Omental fat pad (tissue), 4 donors: ENCODE measurements around the gene ABHD10. TPM values are rescaled to one million over a fixed set of nuclear protein-coding genes. Genes with fewer than 3 reads are reported as not detected.
A peak's percentile ranks its signal among the peaks of the same experiment; 100 is the strongest.

Experiments used
- ATAC-seq: fragments of 150-250 bp; one replicate; pipeline ENCODE4 v1.9.1; 2016; ENCODE audit warnings: mild to moderate bottlenecking, moderate library complexity; ENCODE audit not compliant: low FRiP score
- DNase-seq: peaks from one replicate; pipeline ENCODE4 v3.0.0-alpha.2; 2019; ENCODE audit warnings: low spot score
- total RNA-seq, 4 donors: library from RNA; depleted of rRNA; stranded (reverse); fragments of >200 nt; gene quantifications; one replicate each; pipeline ENCODE4 v1.1.0, GENCODE V29; 2016
- TF ChIP-seq, protein P1 (sequence below), 3 donors: fragments of 450-650 bp; IDR thresholded peaks; one replicate each; pipeline ENCODE4 v1.5.1; 2016 to 2017; ENCODE audit warnings: antibody characterized with exemption in 3 of 3, mild to moderate bottlenecking in 3 of 3, moderate library complexity in 2 of 3

ABHD10 gene
- total RNA-seq, 4 donors from 2014 or later, result 9.5 to 27.4 (median 17.3) TPM

DNA sequence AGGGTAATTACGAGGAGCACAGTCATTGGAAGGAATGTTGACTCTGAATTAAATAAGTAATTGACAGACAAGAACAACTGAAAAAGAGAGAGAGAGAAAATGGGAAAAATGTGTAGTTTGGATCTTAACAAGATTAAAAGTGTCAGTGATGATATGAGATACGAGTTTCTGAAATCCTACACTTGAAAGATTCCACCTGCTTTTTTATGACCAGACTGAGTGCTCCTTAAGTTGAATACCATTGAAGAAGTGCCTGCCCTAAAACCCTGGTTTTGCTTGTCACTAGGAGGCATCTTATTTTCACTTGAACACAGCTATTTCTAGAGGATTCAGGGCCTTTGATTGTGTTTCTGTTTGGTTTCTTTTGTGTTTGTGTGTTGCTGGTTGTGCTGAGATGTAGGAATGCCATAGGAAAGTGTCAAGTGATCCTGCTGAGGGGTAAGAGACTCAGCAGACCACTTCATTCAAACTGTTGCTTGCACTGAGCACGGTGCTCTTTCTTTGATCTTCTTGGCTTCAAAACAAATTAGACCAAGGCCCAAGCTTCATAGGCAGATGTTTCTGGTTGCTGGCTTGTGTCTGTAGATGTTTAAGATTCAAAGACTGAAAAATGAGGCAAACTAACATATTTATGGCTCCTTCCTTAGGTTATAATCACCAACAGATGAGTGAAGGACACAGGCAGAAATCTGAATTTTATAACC is 17.2 kb upstream of the ABHD10 start:
- DNase-seq (no peak), ATAC-seq (no peak)
- TF ChIP-seq, protein P1, sequence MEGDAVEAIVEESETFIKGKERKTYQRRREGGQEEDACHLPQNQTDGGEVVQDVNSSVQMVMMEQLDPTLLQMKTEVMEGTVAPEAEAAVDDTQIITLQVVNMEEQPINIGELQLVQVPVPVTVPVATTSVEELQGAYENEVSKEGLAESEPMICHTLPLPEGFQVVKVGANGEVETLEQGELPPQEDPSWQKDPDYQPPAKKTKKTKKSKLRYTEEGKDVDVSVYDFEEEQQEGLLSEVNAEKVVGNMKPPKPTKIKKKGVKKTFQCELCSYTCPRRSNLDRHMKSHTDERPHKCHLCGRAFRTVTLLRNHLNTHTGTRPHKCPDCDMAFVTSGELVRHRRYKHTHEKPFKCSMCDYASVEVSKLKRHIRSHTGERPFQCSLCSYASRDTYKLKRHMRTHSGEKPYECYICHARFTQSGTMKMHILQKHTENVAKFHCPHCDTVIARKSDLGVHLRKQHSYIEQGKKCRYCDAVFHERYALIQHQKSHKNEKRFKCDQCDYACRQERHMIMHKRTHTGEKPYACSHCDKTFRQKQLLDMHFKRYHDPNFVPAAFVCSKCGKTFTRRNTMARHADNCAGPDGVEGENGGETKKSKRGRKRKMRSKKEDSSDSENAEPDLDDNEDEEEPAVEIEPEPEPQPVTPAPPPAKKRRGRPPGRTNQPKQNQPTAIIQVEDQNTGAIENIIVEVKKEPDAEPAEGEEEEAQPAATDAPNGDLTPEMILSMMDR (IDR thresholded peaks at IDR 0.05), result no peak

DNA sequence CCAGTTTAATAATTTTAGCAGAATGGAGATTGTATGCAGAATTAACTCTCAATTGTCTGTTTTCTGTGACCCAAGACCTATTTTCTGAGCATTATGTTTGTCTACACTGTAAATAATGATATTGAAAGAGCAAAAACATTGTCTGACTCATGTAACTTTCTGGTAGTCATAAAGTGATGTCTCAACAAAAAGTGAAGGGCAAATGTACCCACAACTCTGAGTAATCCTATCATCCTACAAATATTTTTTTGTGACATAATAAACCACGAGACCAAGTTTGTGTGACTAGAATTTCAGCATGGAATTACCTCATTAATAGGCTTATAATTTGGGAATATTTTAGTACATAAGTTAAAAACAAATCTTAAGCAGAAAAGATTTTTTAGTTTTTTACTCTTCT is 15.4 kb upstream of the ABHD10 start:
- DNase-seq (no peak), ATAC-seq (peak; percentile 48)
- TF ChIP-seq, protein P1 (IDR thresholded peaks at IDR 0.05), result no peak

DNA sequence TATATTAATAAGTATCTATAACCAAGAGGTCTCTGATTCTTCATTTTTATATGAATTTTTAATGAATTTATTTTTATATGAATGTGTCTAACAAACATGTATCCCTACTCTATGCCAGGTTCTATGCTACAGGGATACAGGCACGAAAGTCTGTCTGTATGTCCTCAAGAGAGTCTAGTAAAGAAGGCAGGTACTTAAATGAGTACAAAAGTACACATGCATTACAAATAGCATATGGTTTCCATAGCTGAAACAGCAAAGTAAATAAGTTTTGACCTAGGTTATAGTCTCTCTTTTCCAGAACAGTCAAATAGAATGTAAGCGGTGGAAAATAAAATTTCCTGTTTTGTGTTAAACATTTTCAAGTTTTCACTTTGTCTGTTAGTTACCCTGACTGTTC is 13.3 kb upstream of the ABHD10 start:
- DNase-seq (no peak), ATAC-seq (no peak)
- TF ChIP-seq, protein P1 (IDR thresholded peaks at IDR 0.05), result no peak

DNA sequence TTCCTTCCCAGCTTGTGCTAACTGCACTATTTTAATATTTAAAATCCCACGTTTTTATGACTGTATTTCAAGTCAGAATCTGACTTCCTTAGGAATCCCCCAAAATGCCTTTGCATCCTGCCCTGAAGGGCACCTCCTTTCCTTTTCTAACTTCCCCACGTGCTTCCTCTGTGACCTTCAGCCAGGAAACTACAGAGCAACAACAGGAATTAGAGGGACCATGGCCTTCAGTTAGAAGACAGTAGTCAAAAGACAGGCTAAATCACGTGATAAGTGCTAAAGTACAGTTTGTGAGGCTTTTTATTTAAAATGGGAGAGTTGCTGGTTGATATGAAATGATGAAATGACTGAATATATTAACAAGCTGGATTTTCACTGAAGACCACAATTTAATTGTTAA is 11.8 kb upstream of the ABHD10 start:
- ATAC-seq, result no peak

DNA sequence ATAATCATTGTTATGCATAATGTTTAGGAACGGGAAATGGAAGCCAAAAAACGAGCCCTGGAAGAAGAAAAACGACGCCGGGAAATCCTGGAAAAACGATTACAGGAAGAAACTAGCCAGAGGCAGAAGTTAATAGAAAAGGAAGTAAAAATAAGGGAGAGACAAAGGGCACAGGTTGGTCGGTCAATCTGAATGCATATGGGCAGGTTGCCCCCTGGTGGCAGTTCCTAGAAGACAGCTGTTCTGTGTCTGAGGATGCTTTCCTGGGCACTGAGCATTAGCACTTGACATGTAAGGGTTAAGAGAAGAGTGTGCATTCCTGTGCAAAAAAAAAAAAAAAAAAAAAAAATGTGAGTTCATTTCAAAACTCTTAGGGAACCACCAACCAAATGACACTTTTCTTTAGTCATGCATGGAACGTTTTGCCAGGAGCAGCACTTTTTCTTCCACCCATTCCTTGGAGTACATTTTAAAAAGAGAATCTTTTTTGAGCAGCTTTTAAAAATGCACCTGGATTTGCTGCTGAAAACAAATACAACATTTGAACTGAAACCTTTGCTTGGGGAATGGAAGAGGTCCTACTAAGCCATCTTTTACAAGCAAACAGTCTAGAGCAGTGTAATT is 11.1 kb upstream of the ABHD10 start:
- DNase-seq (peak; percentile 91), ATAC-seq (peak; percentile 70)
- TF ChIP-seq, protein P1 (IDR thresholded peaks at IDR 0.05), result peak in 1 of 3 donors; percentile 96

More for the DNA sequence above, 11.8 kb upstream of the ABHD10 start:
- DNase-seq, result no peak
- TF ChIP-seq, protein P1 (IDR thresholded peaks at IDR 0.05), result no peak

DNA sequence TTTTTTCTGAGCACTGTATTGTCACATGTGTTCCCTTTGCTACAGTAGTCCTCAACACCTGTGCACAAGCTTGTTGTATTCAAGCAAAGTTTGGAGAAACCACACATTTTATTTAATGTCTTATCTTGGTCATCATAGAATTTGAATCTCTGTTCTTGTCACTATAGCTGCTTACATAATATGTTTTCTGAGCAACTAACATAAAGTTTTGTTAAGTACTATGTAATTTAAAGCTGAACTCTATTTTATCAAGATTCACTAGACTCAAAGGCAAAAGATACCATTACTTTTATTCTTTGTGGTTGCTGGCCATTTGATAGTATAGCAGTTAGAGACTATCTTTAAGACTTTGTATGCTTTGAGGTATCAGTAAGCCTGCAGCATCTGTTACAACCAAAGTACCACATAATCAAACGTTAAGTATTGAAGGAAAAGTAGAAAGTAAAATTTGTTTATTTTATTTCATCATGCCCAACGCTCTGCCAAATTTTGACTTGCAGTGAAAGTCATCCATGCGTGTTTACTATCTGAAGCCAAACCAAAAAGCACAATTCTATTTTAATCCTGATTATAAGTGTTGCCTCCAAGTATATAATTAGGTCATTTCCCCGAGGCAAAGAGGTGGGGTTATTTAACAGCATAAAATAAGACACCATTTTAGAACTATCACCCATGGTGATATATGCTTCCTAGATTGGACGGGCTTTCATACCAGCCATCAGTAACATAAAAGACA is 10.3 kb upstream of the ABHD10 start:
- ATAC-seq (no peak), DNase-seq (no peak)
- TF ChIP-seq, protein P1 (IDR thresholded peaks at IDR 0.05), result no peak
